GM19043 (cell line): ENCODE measurements around the gene FNDC3A.
"Not testable (repeated sequence)": the region's sequence is repeated elsewhere in the genome, so short reads cannot be mapped to it uniquely, and the experiment has no call there.

Experiments
- ATAC-seq: cut with Tn5 transposase; IDR thresholded peaks from one replicate; pipeline ENCODE4 v1.9.1; 2021; ENCODE audit warnings: low read depth; ENCODE audit not compliant: unreplicated experiment

Gene FNDC3A

GRCh38 chr13:49040872-49041271 lies 65.2 kb downstream of the FNDC3A start:
- ATAC-seq: no peak

GRCh38 chr13:49042476-49042875 lies 66.8 kb downstream of the FNDC3A start:
- no peak for ATAC-seq

GRCh38 chr13:49044008-49044407 lies 68.3 kb downstream of the FNDC3A start:
- no peak for ATAC-seq

- ATAC-seq: no peak
Measured at GRCh38 chr13:49044836-49045235, 69.1 kb downstream of the FNDC3A start.

- no peak for ATAC-seq
Measured at GRCh38 chr13:49046002-49046401, 70.3 kb downstream of the FNDC3A start.

GRCh38 chr13:49046519-49046918 lies 70.8 kb downstream of the FNDC3A start:
- ATAC-seq: no peak

GRCh38 chr13:49052813-49053212 lies 77.1 kb downstream of the FNDC3A start:
- no peak for ATAC-seq

GRCh38 chr13:49053215-49053614 lies 77.5 kb downstream of the FNDC3A start:
- no peak for ATAC-seq

GRCh38 chr13:49053906-49054305 lies 78.2 kb downstream of the FNDC3A start:
- no peak for ATAC-seq

- no peak for ATAC-seq
Measured at GRCh38 chr13:49055021-49055420, 79.3 kb downstream of the FNDC3A start.

- no peak for ATAC-seq
Measured at GRCh38 chr13:49057176-49057575, 81.5 kb downstream of the FNDC3A start.

- ATAC-seq: no peak
Measured at GRCh38 chr13:49058761-49059160, 83.0 kb downstream of the FNDC3A start.

- no peak for ATAC-seq
Measured at GRCh38 chr13:49060678-49061387, 85.1 kb downstream of the FNDC3A start.

GRCh38 chr13:49061388-49061752 lies 85.7 kb downstream of the FNDC3A start:
- ATAC-seq: not testable (repeated sequence)

GRCh38 chr13:49062297-49062896 lies 86.7 kb downstream of the FNDC3A start:
- ATAC-seq: no peak

GRCh38 chr13:49063011-49063410 lies 87.3 kb downstream of the FNDC3A start:
- ATAC-seq: no peak

- ATAC-seq: no peak
Measured at GRCh38 chr13:49063497-49063896, 87.8 kb downstream of the FNDC3A start.

- ATAC-seq: no peak
Measured at GRCh38 chr13:49064476-49064875, 88.8 kb downstream of the FNDC3A start.

GRCh38 chr13:49066856-49067255 lies 91.1 kb downstream of the FNDC3A start:
- ATAC-seq: no peak

- not testable (repeated sequence) for ATAC-seq
Measured at GRCh38 chr13:49068498-49068897, 92.8 kb downstream of the FNDC3A start.

GRCh38 chr13:49070021-49070420 lies 94.3 kb downstream of the FNDC3A start:
- not testable (repeated sequence) for ATAC-seq

- ATAC-seq: no peak
Measured at GRCh38 chr13:49071341-49071937, 95.7 kb downstream of the FNDC3A start.
